ENCODE measurements around the gene GFY.

DNA sequence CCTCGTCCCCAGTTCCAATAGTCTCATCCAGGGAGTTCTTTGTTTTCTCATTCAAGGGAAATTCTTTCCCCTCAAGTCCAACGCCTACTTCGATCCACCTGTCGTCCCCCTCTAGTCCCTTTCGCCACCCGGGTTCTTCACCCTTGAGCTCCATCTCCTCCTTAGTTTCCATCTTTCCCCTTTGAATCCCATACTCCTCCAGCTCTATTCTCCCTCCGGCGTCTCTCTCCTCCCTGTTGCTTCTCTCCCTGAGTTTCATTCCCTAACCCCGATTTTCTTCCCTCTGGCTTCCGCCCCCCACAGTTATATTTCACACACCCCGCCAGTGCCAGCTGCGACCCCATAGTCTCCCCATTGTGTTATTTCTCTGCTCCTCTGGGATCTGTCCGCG, 16.8 kb downstream of the GFY start:
- TF ChIP-seq POLR2A (IDR thresholded peaks at IDR 0.05) = no peak
- no peak for TF ChIP-seq CTCF (IDR thresholded peaks at IDR 0.05)
- no peak for TF ChIP-seq POLR2AphosphoS5 (IDR thresholded peaks at IDR 0.05)

All from breast epithelium (tissue), 3 donors.